Dendritic cell treated with granulocyte-macrophage colony-stimulating factor and Interleukin-4, amounts not matched to agents 40 ng/mL and 50 ng/mL, for 4 days (primary cell): Measurements from ENCODE around the gene PLXNA2.

ENCODE experiments used
- H3K27ac Mint-ChIP-seq: one replicate; pipeline ENCODE4 v1.8.0; 2022; ENCODE audit warnings: mild to moderate bottlenecking, mixed read lengths
- H3K27me3 Mint-ChIP-seq: one replicate; pipeline ENCODE4 v1.8.0; 2022; ENCODE audit warnings: mild to moderate bottlenecking, mixed read lengths
- H3K36me3 Mint-ChIP-seq: one replicate; pipeline ENCODE4 v1.8.0; 2022; ENCODE audit warnings: low read depth, mixed read lengths
- H3K4me1 Mint-ChIP-seq: one replicate; pipeline ENCODE4 v1.8.0; 2022; ENCODE audit warnings: low read depth, mixed read lengths
- H3K4me3 Mint-ChIP-seq: one replicate; pipeline ENCODE4 v1.8.0; 2022; ENCODE audit warnings: mild to moderate bottlenecking, moderate library complexity, mixed read lengths
- H3K9me3 Mint-ChIP-seq: one replicate; pipeline ENCODE4 v1.8.0; 2022; ENCODE audit warnings: mixed read lengths
- intact Hi-C: fragments of 100-400 bp; cut with micrococcal nuclease; formaldehyde crosslinking; loops from one replicate; pipeline ENCODE4 v1.15.0; 2022

The PLXNA2 gene

GRCh38 chr1:208118306-208118705 lies 125.9 kb downstream of the PLXNA2 start:
- no peak overlapping the region for H3K4me3 Mint-ChIP-seq
- H3K36me3 Mint-ChIP-seq, result no peaks in the 10 kb centered on the region
- no peaks in the 10 kb centered on the region for H3K9me3 Mint-ChIP-seq
- no peaks in the 10 kb centered on the region for H3K4me1 Mint-ChIP-seq
- H3K27ac Mint-ChIP-seq, result no peak overlapping the region
- H3K27me3 Mint-ChIP-seq, result peaks cover 9% of the 10 kb centered on the region
- intact Hi-C loops, result no loop called here

- intact Hi-C loops, result no loop called here
- H3K27ac Mint-ChIP-seq, result no peak overlapping the region
- H3K4me3 Mint-ChIP-seq, result no peak overlapping the region
- H3K36me3 Mint-ChIP-seq, result no peaks in the 10 kb centered on the region
- H3K27me3 Mint-ChIP-seq, result peaks cover 11% of the 10 kb centered on the region
- H3K9me3 Mint-ChIP-seq, result no peaks in the 10 kb centered on the region
- H3K4me1 Mint-ChIP-seq, result no peaks in the 10 kb centered on the region
Measured at GRCh38 chr1:208117826-208118225, 126.4 kb downstream of the PLXNA2 start.

- Mint-ChIP-seq H3K27me3 (peaks cover 11% of the 10 kb centered on the region), H3K36me3 (no peaks in the 10 kb centered on the region), H3K4me3 (no peak overlapping the region), H3K27ac (no peak overlapping the region), H3K9me3 (no peaks in the 10 kb centered on the region), H3K4me1 (no peaks in the 10 kb centered on the region)
- intact Hi-C loops, result no loop called here
Measured at GRCh38 chr1:208117409-208117808, 126.8 kb downstream of the PLXNA2 start.

- intact Hi-C loops, result no loop called here
- peaks cover 14% of the 10 kb centered on the region for H3K27me3 Mint-ChIP-seq
- no peaks in the 10 kb centered on the region for H3K9me3 Mint-ChIP-seq
- H3K36me3 Mint-ChIP-seq, result no peaks in the 10 kb centered on the region
- no peak overlapping the region for H3K27ac Mint-ChIP-seq
- no peaks in the 10 kb centered on the region for H3K4me1 Mint-ChIP-seq
- no peak overlapping the region for H3K4me3 Mint-ChIP-seq
Measured at GRCh38 chr1:208115924-208116640, 128.1 kb downstream of the PLXNA2 start.

- intact Hi-C loops, result no loop called here
- Mint-ChIP-seq H3K4me1 (no peaks in the 10 kb centered on the region), H3K27me3 (peaks cover 16% of the 10 kb centered on the region), H3K27ac (no peak overlapping the region), H3K36me3 (no peaks in the 10 kb centered on the region), H3K9me3 (no peaks in the 10 kb centered on the region), H3K4me3 (no peak overlapping the region)
Measured at GRCh38 chr1:208113011-208113410, 131.2 kb downstream of the PLXNA2 start.

- no peaks in the 10 kb centered on the region for H3K4me1 Mint-ChIP-seq
- intact Hi-C loops, result no loop called here
- no peaks in the 10 kb centered on the region for H3K36me3 Mint-ChIP-seq
- no peak overlapping the region for H3K4me3 Mint-ChIP-seq
- H3K9me3 Mint-ChIP-seq, result no peaks in the 10 kb centered on the region
- H3K27ac Mint-ChIP-seq, result no peak overlapping the region
- peaks cover 16% of the 10 kb centered on the region for H3K27me3 Mint-ChIP-seq
Measured at GRCh38 chr1:208112401-208112800, 131.8 kb downstream of the PLXNA2 start.

GRCh38 chr1:208111646-208112190 lies 132.5 kb downstream of the PLXNA2 start:
- H3K4me1 Mint-ChIP-seq, result no peaks in the 10 kb centered on the region
- H3K27me3 Mint-ChIP-seq, result peaks cover 12% of the 10 kb centered on the region
- no peak overlapping the region for H3K4me3 Mint-ChIP-seq
- no peaks in the 10 kb centered on the region for H3K9me3 Mint-ChIP-seq
- intact Hi-C loops, result no loop called here
- no peaks in the 10 kb centered on the region for H3K36me3 Mint-ChIP-seq
- no peak overlapping the region for H3K27ac Mint-ChIP-seq

GRCh38 chr1:208110296-208110695 lies 133.9 kb downstream of the PLXNA2 start:
- Mint-ChIP-seq H3K9me3 (no peaks in the 10 kb centered on the region), H3K27ac (no peak overlapping the region), H3K4me3 (no peak overlapping the region), H3K27me3 (peaks cover 9% of the 10 kb centered on the region), H3K4me1 (no peaks in the 10 kb centered on the region), H3K36me3 (no peaks in the 10 kb centered on the region)
- intact Hi-C loops, result no loop called here

GRCh38 chr1:208108646-208109330 lies 135.4 kb downstream of the PLXNA2 start:
- Mint-ChIP-seq H3K36me3 (no peaks in the 10 kb centered on the region), H3K27ac (no peak overlapping the region)
- intact Hi-C loops, result no loop called here

GRCh38 chr1:208108213-208108608 lies 136.0 kb downstream of the PLXNA2 start:
- H3K27ac Mint-ChIP-seq, result peak overlapping the region; percentile 8
- H3K36me3 Mint-ChIP-seq, result no peaks in the 10 kb centered on the region
- no peaks in the 10 kb centered on the region for H3K9me3 Mint-ChIP-seq
- no peak overlapping the region for H3K4me3 Mint-ChIP-seq
- H3K4me1 Mint-ChIP-seq, result no peaks in the 10 kb centered on the region
- H3K27me3 Mint-ChIP-seq, result peaks cover 8% of the 10 kb centered on the region
- intact Hi-C loops, result no loop called here

More at GRCh38 chr1:208108646-208109330, 135.4 kb downstream of the PLXNA2 start:
- H3K27me3 Mint-ChIP-seq, result peaks cover 8% of the 10 kb centered on the region
- no peaks in the 10 kb centered on the region for H3K9me3 Mint-ChIP-seq
- H3K4me1 Mint-ChIP-seq, result no peaks in the 10 kb centered on the region
- H3K4me3 Mint-ChIP-seq, result no peak overlapping the region

GRCh38 chr1:208107425-208108212 lies 136.6 kb downstream of the PLXNA2 start:
- Mint-ChIP-seq H3K36me3 (no peaks in the 10 kb centered on the region), H3K4me3 (no peak overlapping the region), H3K9me3 (no peaks in the 10 kb centered on the region), H3K27ac (peak overlapping the region; percentile 8), H3K4me1 (no peaks in the 10 kb centered on the region), H3K27me3 (peaks cover 8% of the 10 kb centered on the region)
- intact Hi-C loops, result no loop called here

GRCh38 chr1:208106218-208106617 lies 138.0 kb downstream of the PLXNA2 start:
- Mint-ChIP-seq H3K4me1 (no peaks in the 10 kb centered on the region), H3K4me3 (no peak overlapping the region), H3K27ac (no peak overlapping the region), H3K36me3 (no peaks in the 10 kb centered on the region), H3K9me3 (no peaks in the 10 kb centered on the region), H3K27me3 (peaks cover 8% of the 10 kb centered on the region)
- intact Hi-C loops, result no loop called here

GRCh38 chr1:208105756-208106155 lies 138.4 kb downstream of the PLXNA2 start:
- Mint-ChIP-seq H3K27me3 (peaks cover 8% of the 10 kb centered on the region), H3K27ac (no peak overlapping the region), H3K4me3 (no peak overlapping the region), H3K36me3 (no peaks in the 10 kb centered on the region), H3K4me1 (no peaks in the 10 kb centered on the region), H3K9me3 (no peaks in the 10 kb centered on the region)
- intact Hi-C loops, result no loop called here
